ENCODE measurements around the gene IRF3. TPM values are rescaled to one million over a fixed set of nuclear protein-coding genes. Genes with fewer than 3 reads are reported as not detected.

Gene IRF3
- total RNA-seq, 1 experiment from 2014 or later, result 205 TPM

DNA sequence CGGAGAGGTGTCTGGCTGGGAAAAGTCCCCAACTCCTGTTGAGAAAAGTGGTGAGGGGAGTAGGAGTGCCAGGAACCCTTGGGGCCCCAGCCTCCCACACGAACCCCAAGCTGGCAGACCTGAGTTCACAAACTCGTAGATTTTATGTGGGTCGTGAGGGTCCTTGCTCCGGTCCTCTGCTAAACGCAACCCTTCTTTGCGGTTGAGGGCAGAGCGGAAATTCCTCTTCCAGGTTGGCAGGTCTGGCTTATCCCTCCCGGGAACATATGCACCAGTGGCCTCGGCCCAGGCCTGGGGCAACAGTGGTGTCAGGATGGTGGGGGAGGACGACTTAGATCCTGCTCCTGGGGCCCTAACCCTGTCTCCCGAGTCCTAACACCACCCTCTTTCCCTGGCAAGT is 2.4 kb downstream of the IRF3 start:
- WGBS (ENCODE audit: extremely low coverage, insufficient read length, low lambda C conversion rate), result no CpG with 5 or more reads among the region's 12 CpGs
- Histone ChIP-seq H3K79me2 (ENCODE audit: insufficient read depth, low read length) (peaks cover 5% of the 10 kb centered on the region; the same call in 1 of the 2 replicates), H3K9ac (ENCODE audit: extremely low read depth, insufficient read length, low read length) (no peak overlapping the region), H2BK12ac (ENCODE audit: insufficient read length, low read depth, low read length) (no peak overlapping the region), H4K20me1 (ENCODE audit: control insufficient read depth, insufficient read depth, insufficient read length) (no peaks in the 10 kb centered on the region), H3K14ac (ENCODE audit: insufficient read depth, low read length) (no peak overlapping the region), H2AK5ac (ENCODE audit: insufficient read length, low read length) (no peak overlapping the region), H3K56ac (ENCODE audit: insufficient read length, low read depth, low read length) (no peak overlapping the region), H3K4me1 (ENCODE audit: insufficient read depth, low read length) (no peaks in the 10 kb centered on the region), H4K91ac (ENCODE audit: insufficient read length, low read depth, low read length) (no peak overlapping the region), H2BK120ac (ENCODE audit: low read depth, low read length, poor library complexity, severe bottlenecking) (no peak overlapping the region), H3K4me2 (ENCODE audit: insufficient read depth, insufficient read length, low read length) (no peak overlapping the region), H2BK20ac (ENCODE audit: low read depth, low read length, poor library complexity, severe bottlenecking) (no peak overlapping the region), H3K27me3 (ENCODE audit: insufficient read depth, low read length) (no peaks in the 10 kb centered on the region), H3K18ac (ENCODE audit: insufficient read length, low read depth, low read length) (no peak overlapping the region), H2BK5ac (ENCODE audit: insufficient read length, low read length) (no peak overlapping the region), H3K9me3 (ENCODE audit: control insufficient read depth, low read depth, low read length) (no peaks in the 10 kb centered on the region), H3K4ac (ENCODE audit: low read depth, low read length) (no peak overlapping the region), H3T11ph (ENCODE audit: low read length) (no peak overlapping the region), H4K8ac (replicated peaks; ENCODE audit: insufficient read length, low read depth, low read length) (no peak overlapping the region), H4K5ac (ENCODE audit: insufficient read length, low read depth, low read length) (no peak overlapping the region), H3K27ac (ENCODE audit: insufficient read length, low read depth, low read length) (no peak overlapping the region), H3K23me2 (ENCODE audit: insufficient read length, low read depth, low read length, poor library complexity, severe bottlenecking) (peaks cover 18% of the 10 kb centered on the region), H2AFZ (ENCODE audit: low read length) (no peak overlapping the region), H3K23ac (ENCODE audit: insufficient read length, low read depth, low read length) (no peak overlapping the region), H2BK15ac (ENCODE audit: low read depth, low read length) (no peak overlapping the region), H3K79me1 (ENCODE audit: insufficient read depth, low read depth, low read length, poor library complexity, severe bottlenecking) (peaks cover 11% of the 10 kb centered on the region)
- H3K4me3 Mint-ChIP-seq, result peak overlapping the region; percentile 34 to 99; a peak in 3 of 5 replicates
- peaks cover 7 to 8% of the 10 kb centered on the region in 2 experiments for H3K9me3 Mint-ChIP-seq
- H3K4me1 Mint-ChIP-seq, result peaks cover 12 to 34% of the 10 kb centered on the region in 2 experiments
- H3K27me3 Mint-ChIP-seq (ENCODE audit: low read depth), result peaks cover 3% of the 10 kb centered on the region
- DNase-seq, result no peak
- peaks cover 39 to 65% (median 61%) of the 10 kb centered on the region in 3 experiments for H3K36me3 Mint-ChIP-seq (ENCODE audit: insufficient read depth in 1 of 3, low read depth in 3 of 3)
- no peak overlapping the region; a peak in 2 of 7 replicates for H3K27ac Mint-ChIP-seq
- TF ChIP-seq, protein P1, sequence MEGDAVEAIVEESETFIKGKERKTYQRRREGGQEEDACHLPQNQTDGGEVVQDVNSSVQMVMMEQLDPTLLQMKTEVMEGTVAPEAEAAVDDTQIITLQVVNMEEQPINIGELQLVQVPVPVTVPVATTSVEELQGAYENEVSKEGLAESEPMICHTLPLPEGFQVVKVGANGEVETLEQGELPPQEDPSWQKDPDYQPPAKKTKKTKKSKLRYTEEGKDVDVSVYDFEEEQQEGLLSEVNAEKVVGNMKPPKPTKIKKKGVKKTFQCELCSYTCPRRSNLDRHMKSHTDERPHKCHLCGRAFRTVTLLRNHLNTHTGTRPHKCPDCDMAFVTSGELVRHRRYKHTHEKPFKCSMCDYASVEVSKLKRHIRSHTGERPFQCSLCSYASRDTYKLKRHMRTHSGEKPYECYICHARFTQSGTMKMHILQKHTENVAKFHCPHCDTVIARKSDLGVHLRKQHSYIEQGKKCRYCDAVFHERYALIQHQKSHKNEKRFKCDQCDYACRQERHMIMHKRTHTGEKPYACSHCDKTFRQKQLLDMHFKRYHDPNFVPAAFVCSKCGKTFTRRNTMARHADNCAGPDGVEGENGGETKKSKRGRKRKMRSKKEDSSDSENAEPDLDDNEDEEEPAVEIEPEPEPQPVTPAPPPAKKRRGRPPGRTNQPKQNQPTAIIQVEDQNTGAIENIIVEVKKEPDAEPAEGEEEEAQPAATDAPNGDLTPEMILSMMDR (conservative IDR thresholded peaks at IDR 0.05), result no peak
